Effector CD4-positive, alpha-beta T cell (primary cell): ENCODE data around the gene CCDC82.

Source experiments
- DNase-seq: peaks from one replicate; pipeline ENCODE4 v3.0.0-alpha.2; 2020

Gene CCDC82

GRCh38 chr11:96326959-96327358 lies 62.8 kb downstream of the CCDC82 start:
- no peak for DNase-seq

GRCh38 chr11:96324912-96325311 lies 64.8 kb downstream of the CCDC82 start:
- DNase-seq = no peak

- DNase-seq = no peak
Observed at GRCh38 chr11:96323642-96323985, 66.1 kb downstream of the CCDC82 start.

GRCh38 chr11:96322775-96323641 lies 66.7 kb downstream of the CCDC82 start:
- no peak for DNase-seq

- DNase-seq = no peak
Observed at GRCh38 chr11:96321091-96321490, 68.6 kb downstream of the CCDC82 start.

- no peak for DNase-seq
Observed at GRCh38 chr11:96319898-96320656, 69.6 kb downstream of the CCDC82 start.

GRCh38 chr11:96318850-96319249 lies 70.9 kb downstream of the CCDC82 start:
- DNase-seq = no peak

- no peak for DNase-seq
Observed at GRCh38 chr11:96318399-96318798, 71.3 kb downstream of the CCDC82 start.

GRCh38 chr11:96317985-96318384 lies 71.7 kb downstream of the CCDC82 start:
- no peak for DNase-seq

GRCh38 chr11:96317571-96317970 lies 72.1 kb downstream of the CCDC82 start:
- no peak for DNase-seq

GRCh38 chr11:96316869-96317268 lies 72.8 kb downstream of the CCDC82 start:
- no peak for DNase-seq

GRCh38 chr11:96315476-96315875 lies 74.2 kb downstream of the CCDC82 start:
- DNase-seq = no peak

GRCh38 chr11:96314326-96315020 lies 75.2 kb downstream of the CCDC82 start:
- no peak for DNase-seq

GRCh38 chr11:96313163-96313562 lies 76.5 kb downstream of the CCDC82 start:
- DNase-seq = no peak

- no peak for DNase-seq
Observed at GRCh38 chr11:96311120-96311568, 78.6 kb downstream of the CCDC82 start.

GRCh38 chr11:96310236-96310635 lies 79.5 kb downstream of the CCDC82 start:
- DNase-seq = no peak

GRCh38 chr11:96309643-96310017 lies 80.1 kb downstream of the CCDC82 start:
- DNase-seq = no peak

- DNase-seq = no peak
Observed at GRCh38 chr11:96309016-96309642, 80.6 kb downstream of the CCDC82 start.

GRCh38 chr11:96307776-96308140 lies 82.0 kb downstream of the CCDC82 start:
- DNase-seq = no peak

- no peak for DNase-seq
Observed at GRCh38 chr11:96306933-96307775, 82.6 kb downstream of the CCDC82 start.

- DNase-seq = no peak
Observed at GRCh38 chr11:96306600-96306932, 83.1 kb downstream of the CCDC82 start.

- no peak for DNase-seq
Observed at GRCh38 chr11:96306071-96306470, 83.6 kb downstream of the CCDC82 start.
